Measurements from ENCODE around the gene PRPH.

GRCh38 chr12:49332441-49332861 lies 37.5 kb downstream of the PRPH start:
- no peak for TF ChIP-seq CTCF (IDR thresholded peaks at IDR 0.05)
- no peak for TF ChIP-seq POLR2A (IDR thresholded peaks at IDR 0.05)
- no peak for TF ChIP-seq EP300 (IDR thresholded peaks at IDR 0.05)
